LNCaP clone FGC (cell line): Measurements from ENCODE around the gene POLA2.
"Not testable (repeated sequence)": the region's sequence is repeated elsewhere in the genome, so short reads cannot be mapped to it uniquely, and the experiment has no call there.

Source experiments
- DNase-seq: peaks from one replicate; pipeline ENCODE4 v3.0.0-alpha.2; 2011; ENCODE audit warnings: low read depth
- H3K4me3 ChIP-seq: 2 replicates; pipeline ENCODE4 v1.5.1; 2011; ENCODE audit warnings: mild to moderate bottlenecking, low read depth, low read length, control low read depth
- TF ChIP-seq, protein P1 (sequence below): IDR thresholded peaks from 2 replicates; pipeline ENCODE4 v1.5.1; 2012; ENCODE audit warnings: mild to moderate bottlenecking; ENCODE audit not compliant: control insufficient read depth, insufficient read depth; ENCODE audit errors: extremely low read depth

POLA2 gene

GRCh38 chr11:65246506-65246905 is 15.3 kb upstream of the POLA2 start:
- TF ChIP-seq, protein P1, sequence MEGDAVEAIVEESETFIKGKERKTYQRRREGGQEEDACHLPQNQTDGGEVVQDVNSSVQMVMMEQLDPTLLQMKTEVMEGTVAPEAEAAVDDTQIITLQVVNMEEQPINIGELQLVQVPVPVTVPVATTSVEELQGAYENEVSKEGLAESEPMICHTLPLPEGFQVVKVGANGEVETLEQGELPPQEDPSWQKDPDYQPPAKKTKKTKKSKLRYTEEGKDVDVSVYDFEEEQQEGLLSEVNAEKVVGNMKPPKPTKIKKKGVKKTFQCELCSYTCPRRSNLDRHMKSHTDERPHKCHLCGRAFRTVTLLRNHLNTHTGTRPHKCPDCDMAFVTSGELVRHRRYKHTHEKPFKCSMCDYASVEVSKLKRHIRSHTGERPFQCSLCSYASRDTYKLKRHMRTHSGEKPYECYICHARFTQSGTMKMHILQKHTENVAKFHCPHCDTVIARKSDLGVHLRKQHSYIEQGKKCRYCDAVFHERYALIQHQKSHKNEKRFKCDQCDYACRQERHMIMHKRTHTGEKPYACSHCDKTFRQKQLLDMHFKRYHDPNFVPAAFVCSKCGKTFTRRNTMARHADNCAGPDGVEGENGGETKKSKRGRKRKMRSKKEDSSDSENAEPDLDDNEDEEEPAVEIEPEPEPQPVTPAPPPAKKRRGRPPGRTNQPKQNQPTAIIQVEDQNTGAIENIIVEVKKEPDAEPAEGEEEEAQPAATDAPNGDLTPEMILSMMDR: no peak
- DNase-seq: no peak
- no peak overlapping the region for H3K4me3 ChIP-seq

- DNase-seq, H3K4me3 ChIP-seq: not testable (repeated sequence)
Measured at GRCh38 chr11:65248184-65248710, 13.5 kb upstream of the POLA2 start.

GRCh38 chr11:65251476-65251875 is 10.3 kb upstream of the POLA2 start:
- no peak for DNase-seq
- TF ChIP-seq, protein P1: no peak

GRCh38 chr11:65254724-65255123 is 7.0 kb upstream of the POLA2 start:
- no peak overlapping the region for H3K4me3 ChIP-seq
- TF ChIP-seq, protein P1: no peak
- no peak for DNase-seq

More at GRCh38 chr11:65251476-65251875, 10.3 kb upstream of the POLA2 start:
- H3K4me3 ChIP-seq: no peak overlapping the region

GRCh38 chr11:65258988-65259387 is 2.8 kb upstream of the POLA2 start:
- DNase-seq: no peak
- TF ChIP-seq, protein P1: no peak
- H3K4me3 ChIP-seq: no peak overlapping the region

DNA sequence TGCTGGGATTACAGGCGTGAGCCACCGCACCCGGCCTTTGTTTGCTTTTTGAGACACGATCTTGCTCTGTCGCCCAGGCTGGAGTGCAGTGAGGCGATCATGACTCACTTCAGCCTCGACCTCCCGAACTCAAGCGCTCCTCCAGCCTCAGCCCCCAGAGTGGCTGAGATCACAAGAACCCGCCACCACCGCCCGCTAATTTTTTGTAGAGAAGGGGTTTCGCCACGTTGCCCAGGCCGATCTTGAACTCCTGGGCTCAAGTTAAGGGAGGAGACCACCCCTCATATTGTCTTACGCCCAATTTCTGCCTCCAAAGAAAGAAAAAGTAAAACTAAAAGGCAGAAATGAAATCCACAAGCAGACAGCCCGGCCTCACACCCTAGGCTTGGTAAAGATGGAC is 1.5 kb upstream of the POLA2 start:
- DNase-seq: no peak
- H3K4me3 ChIP-seq: no peak overlapping the region
- TF ChIP-seq, protein P1: no peak

DNA sequence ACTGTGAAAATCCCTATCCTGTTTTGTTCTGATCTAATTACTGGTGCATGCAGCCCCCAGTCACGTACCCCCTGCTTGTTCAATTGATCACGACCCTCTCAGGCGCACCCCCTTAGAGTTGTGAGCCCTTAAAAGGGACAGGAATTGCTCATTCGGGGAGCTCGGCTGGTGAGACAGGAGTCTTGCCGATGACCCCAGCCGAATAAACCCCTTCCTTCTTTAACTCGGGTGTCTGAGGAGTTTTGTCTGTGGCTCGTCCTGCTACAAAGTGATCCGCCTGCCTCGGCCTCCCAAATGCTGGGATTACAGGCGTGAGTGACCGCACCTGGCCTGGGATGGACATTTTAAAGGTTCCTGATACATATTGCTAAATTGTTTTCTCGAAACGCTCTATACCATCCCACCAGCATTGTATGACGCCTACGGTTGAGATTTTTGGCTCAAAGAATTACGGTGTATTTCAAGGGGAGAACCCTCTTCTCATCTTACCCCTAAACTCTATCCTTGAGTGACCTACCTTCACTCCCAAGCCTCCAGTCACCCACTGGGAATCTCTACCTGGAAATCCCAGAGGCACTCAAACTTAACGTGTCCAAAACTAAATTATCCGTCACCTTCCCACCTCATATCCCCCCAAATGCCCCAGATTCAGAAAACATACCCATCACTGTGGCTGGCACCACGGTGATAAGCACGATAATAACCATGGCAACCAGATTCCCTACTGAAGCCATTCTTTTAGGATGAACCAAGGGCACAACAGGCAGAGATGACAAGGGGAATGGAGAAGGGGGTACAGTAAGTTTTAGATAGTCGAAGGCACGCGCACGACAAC is 789 bp upstream of the POLA2 start:
- H3K4me3 ChIP-seq: peak overlapping the region; percentile 89
- no peak for DNase-seq
- TF ChIP-seq, protein P1: no peak
